ENCODE results near the gene NPAS1.

GRCh38 chr19:47024502-47024901 is 4.9 kb downstream of the NPAS1 start:
- no peak for TF ChIP-seq CTCF (IDR thresholded peaks at IDR 0.05; ENCODE audit: poor library complexity)
- no peak for TF ChIP-seq EZH2 (IDR thresholded peaks at IDR 0.05; ENCODE audit: borderline replicate concordance)
